DND-41 (cell line): ENCODE data around the gene GAB4.

Experiments
- CTCF ChIP-seq: IDR thresholded peaks from 2 replicates; pipeline ENCODE4 v1.5.1; 2012; ENCODE audit warnings: borderline replicate concordance, low read length, moderate library complexity, mild to moderate bottlenecking; ENCODE audit not compliant: poor library complexity, severe bottlenecking; ENCODE audit errors: extremely low read depth
- EZH2 ChIP-seq: IDR thresholded peaks from 3 replicates; pipeline ENCODE4 v1.6.1; 2012; ENCODE audit warnings: borderline replicate concordance, low read depth, mild to moderate bottlenecking, moderate library complexity, low read length, inconsistent platforms; ENCODE audit not compliant: severe bottlenecking

DNA sequence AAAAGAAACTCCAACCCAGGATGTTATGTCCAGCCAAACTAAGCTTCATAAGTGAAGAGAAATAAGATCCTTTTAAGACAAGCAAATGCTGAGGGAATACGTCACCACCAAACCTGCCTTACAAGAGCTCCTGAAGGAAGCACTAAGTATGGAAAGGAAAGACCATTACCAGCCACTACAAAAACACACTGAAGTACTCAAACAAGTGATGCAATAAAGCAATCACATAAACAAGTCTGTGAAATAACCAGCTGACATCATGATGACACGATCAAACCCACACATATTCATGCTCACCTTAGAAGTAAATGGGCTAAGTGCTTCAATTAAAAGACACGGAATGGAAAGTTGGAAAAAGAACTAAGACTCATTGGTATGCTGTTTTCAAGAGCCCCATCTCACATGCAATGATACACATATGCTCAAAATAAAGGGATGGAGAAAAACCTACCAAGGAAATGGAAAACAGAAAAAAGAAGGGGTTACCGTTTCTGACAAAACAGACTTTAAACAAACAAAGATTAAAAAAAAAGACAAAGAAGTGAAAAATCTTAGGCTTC, 82.5 kb downstream of the GAB4 start:
- TF ChIP-seq CTCF, result no peak
- TF ChIP-seq EZH2, result no peak
